HG02798 (cell line): ENCODE measurements around the gene HTR6.

Experiments used
- ATAC-seq: cut with Tn5 transposase; IDR thresholded peaks from one replicate; pipeline ENCODE4 v1.9.1; 2021; ENCODE audit warnings: mild to moderate bottlenecking; ENCODE audit not compliant: unreplicated experiment, poor library complexity

HTR6 gene

GRCh38 chr1:19710825-19711611, 46.3 kb downstream of the HTR6 start:
- ATAC-seq, result peak; percentile 44

- no peak for ATAC-seq
These were observed 48.3 kb downstream of the HTR6 start for GRCh38 chr1:19712928-19713327.

- ATAC-seq, result peak; percentile 68
These were observed 50.9 kb downstream of the HTR6 start for GRCh38 chr1:19715334-19716203.

GRCh38 chr1:19717467-19717866, 52.8 kb downstream of the HTR6 start:
- no peak for ATAC-seq

- ATAC-seq, result no peak
These were observed 55.5 kb downstream of the HTR6 start for GRCh38 chr1:19720174-19720573.

- no peak for ATAC-seq
These were observed 56.3 kb downstream of the HTR6 start for GRCh38 chr1:19720973-19721372.

- no peak for ATAC-seq
These were observed 59.2 kb downstream of the HTR6 start for GRCh38 chr1:19723874-19724273.

- no peak for ATAC-seq
These were observed 60.9 kb downstream of the HTR6 start for GRCh38 chr1:19725606-19726005.

- ATAC-seq, result no peak
These were observed 63.9 kb downstream of the HTR6 start for GRCh38 chr1:19728413-19729145.

GRCh38 chr1:19730232-19730631, 65.6 kb downstream of the HTR6 start:
- ATAC-seq, result no peak
